Measurements from ENCODE around the gene F11.
A peak's percentile ranks its signal among the peaks of the same experiment; 100 is the strongest.

DNA sequence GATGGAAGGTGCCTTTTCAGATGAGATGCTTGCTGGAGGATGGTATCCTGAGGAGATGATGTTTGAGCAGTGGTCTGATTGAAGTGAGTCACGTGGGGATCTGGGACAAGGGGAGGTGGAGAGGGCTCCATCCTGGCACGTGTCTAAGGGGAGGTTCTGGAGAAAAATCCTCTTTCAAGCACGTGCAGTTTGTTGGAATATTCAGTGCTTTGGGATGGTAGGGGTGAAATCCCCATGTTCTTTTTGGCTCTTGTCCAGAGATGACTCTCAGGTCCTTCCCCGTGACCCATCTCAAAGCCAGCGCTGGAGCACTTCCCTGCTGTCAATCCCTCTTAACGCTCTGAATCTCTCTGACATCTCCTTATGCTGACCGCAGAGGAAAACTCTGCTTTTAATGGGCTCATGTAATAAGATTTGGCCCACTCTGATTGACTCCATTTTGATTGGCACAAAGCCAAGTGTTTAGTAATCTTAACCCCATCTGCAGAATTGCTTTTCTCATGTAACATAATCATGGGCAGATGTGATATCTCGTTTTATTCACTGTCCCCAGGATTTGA is 49.4 kb upstream of the F11 start:
- TF ChIP-seq ZNF70 (CRISPR knock-in tag; IDR thresholded peaks at IDR 0.05) (no peak), RARB (CRISPR knock-in tag; IDR thresholded peaks at IDR 0.05) (no peak), ARNTL (CRISPR knock-in tag; IDR thresholded peaks at IDR 0.05; ENCODE audit: borderline replicate concordance, low read depth) (no peak), ZFP3 (CRISPR knock-in tag; IDR thresholded peaks at IDR 0.05) (no peak), CSDC2 (CRISPR knock-in tag; IDR thresholded peaks at IDR 0.05) (no peak), SNAI2 (CRISPR knock-in tag; IDR thresholded peaks at IDR 0.05) (no peak), TOX (CRISPR knock-in tag; IDR thresholded peaks at IDR 0.05; ENCODE audit: borderline replicate concordance) (no peak), ISL1 (CRISPR knock-in tag; IDR thresholded peaks at IDR 0.05) (peak; percentile 80), OSR1 (CRISPR knock-in tag; IDR thresholded peaks at IDR 0.05) (no peak), PPARA (CRISPR knock-in tag; IDR thresholded peaks at IDR 0.05; ENCODE audit: borderline replicate concordance) (no peak)
- TF ChIP-seq, protein P1, sequence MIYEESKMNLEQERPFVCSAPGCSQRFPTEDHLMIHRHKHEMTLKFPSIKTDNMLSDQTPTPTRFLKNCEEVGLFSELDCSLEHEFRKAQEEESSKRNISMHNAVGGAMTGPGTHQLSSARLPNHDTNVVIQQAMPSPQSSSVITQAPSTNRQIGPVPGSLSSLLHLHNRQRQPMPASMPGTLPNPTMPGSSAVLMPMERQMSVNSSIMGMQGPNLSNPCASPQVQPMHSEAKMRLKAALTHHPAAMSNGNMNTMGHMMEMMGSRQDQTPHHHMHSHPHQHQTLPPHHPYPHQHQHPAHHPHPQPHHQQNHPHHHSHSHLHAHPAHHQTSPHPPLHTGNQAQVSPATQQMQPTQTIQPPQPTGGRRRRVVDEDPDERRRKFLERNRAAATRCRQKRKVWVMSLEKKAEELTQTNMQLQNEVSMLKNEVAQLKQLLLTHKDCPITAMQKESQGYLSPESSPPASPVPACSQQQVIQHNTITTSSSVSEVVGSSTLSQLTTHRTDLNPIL (CRISPR knock-in tag; IDR thresholded peaks at IDR 0.05; ENCODE audit: low read depth), result 0 out of 2 replicates have a peak, but pooled peaks have one; percentile 27
- TF ChIP-seq, protein P2, sequence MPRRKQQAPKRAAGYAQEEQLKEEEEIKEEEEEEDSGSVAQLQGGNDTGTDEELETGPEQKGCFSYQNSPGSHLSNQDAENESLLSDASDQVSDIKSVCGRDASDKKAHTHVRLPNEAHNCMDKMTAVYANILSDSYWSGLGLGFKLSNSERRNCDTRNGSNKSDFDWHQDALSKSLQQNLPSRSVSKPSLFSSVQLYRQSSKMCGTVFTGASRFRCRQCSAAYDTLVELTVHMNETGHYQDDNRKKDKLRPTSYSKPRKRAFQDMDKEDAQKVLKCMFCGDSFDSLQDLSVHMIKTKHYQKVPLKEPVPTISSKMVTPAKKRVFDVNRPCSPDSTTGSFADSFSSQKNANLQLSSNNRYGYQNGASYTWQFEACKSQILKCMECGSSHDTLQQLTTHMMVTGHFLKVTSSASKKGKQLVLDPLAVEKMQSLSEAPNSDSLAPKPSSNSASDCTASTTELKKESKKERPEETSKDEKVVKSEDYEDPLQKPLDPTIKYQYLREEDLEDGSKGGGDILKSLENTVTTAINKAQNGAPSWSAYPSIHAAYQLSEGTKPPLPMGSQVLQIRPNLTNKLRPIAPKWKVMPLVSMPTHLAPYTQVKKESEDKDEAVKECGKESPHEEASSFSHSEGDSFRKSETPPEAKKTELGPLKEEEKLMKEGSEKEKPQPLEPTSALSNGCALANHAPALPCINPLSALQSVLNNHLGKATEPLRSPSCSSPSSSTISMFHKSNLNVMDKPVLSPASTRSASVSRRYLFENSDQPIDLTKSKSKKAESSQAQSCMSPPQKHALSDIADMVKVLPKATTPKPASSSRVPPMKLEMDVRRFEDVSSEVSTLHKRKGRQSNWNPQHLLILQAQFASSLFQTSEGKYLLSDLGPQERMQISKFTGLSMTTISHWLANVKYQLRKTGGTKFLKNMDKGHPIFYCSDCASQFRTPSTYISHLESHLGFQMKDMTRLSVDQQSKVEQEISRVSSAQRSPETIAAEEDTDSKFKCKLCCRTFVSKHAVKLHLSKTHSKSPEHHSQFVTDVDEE (CRISPR knock-in tag; IDR thresholded peaks at IDR 0.05), result peak; percentile 93
